ENCODE results near the gene ATF4. TPM values are rescaled to one million over a fixed set of nuclear protein-coding genes. Genes with fewer than 3 reads are reported as not detected.

The ATF4 gene
- total and polyA plus RNA-seq, 2 of the 13 experiments (the other 11 are each of a cell fraction or from before 2014, with no cell fraction given) = 486 to 1,297 TPM

DNA sequence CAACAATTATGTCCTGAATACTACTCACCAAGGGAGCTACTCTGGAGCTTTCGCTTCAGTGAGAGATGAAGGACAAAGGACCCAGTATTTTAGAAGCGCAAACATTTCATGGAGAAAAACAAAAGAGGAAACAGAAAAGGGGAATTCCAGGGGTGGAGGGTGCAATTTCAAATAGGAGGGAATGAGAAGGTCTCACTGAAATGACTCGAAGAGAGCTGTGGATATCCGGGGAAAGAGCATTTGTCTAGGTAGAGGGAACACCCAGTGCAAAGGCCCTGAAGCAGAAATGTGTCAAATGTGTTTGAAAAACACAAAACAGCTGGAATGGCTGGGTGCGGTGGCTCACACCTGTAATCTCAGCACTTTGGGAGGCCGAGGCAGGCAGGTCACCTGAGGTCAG lies 9.8 kb downstream of the ATF4 start:
- Histone ChIP-seq H3K9me3 (ENCODE audit: low read length) (no peaks in the 10 kb centered on the region), H3K4me2 (ENCODE audit: low read depth, low read length) (no peak overlapping the region), H3K4me3 (replicated peaks in 1 of 3; ENCODE audit: insufficient read depth in 1 of 3, low read depth in 2 of 3, low read length in 3 of 3) (no peak overlapping the region), H4K20me1 (ENCODE audit: insufficient read depth, low read length) (peaks cover 29% of the 10 kb centered on the region), H2AFZ (ENCODE audit: low read length) (no peak overlapping the region), H3K27me3 (ENCODE audit: control insufficient read depth in 1 of 2, insufficient read depth in 2 of 2, low read length in 2 of 2) (no peaks in the 10 kb centered on the region; a peak in 1 of 5 replicates), H3K4me1 (ENCODE audit: insufficient read depth, low read length) (peaks cover 82% of the 10 kb centered on the region), H3K79me2 (ENCODE audit: insufficient read depth, low read length) (peaks cover 21% of the 10 kb centered on the region), H3K36me3 (replicated peaks in 1 of 2; ENCODE audit: control insufficient read depth in 1 of 2, insufficient read depth in 2 of 2, low read length in 2 of 2) (peaks cover 2 to 15% of the 10 kb centered on the region in 2 experiments; a peak in 4 of 5 replicates), H3K9ac (ENCODE audit: insufficient read depth, low read depth, low read length) (no peak overlapping the region), H3K27ac (ENCODE audit: extremely low read length, insufficient read depth, low read length) (no peak overlapping the region)
- ATAC-seq = no peak
- intact Hi-C loops (cut with micrococcal nuclease; ENCODE audit: unreplicated experiment) = no loop called here
- TF ChIP-seq CC2D1A (CRISPR knock-in tag; IDR thresholded peaks at IDR 0.05) (no peak), ZNF761 (CRISPR knock-in tag; conservative IDR thresholded peaks at IDR 0.05) (no peak), ZNF781 (CRISPR knock-in tag; IDR thresholded peaks at IDR 0.05; ENCODE audit: borderline replicate concordance, not compliant biosample characterization) (no peak), SP4 (CRISPR knock-in tag; IDR thresholded peaks at IDR 0.05) (no peak), ZNF24 (IDR thresholded peaks at IDR 0.05) (no peak), NPAS2 (CRISPR knock-in tag; IDR thresholded peaks at IDR 0.05; ENCODE audit: borderline replicate concordance) (no peak), NFATC3 (CRISPR knock-in tag; IDR thresholded peaks at IDR 0.05) (no peak), GRHL1 (CRISPR knock-in tag; conservative IDR thresholded peaks at IDR 0.05) (no peak), ZNF142 (CRISPR knock-in tag; IDR thresholded peaks at IDR 0.05) (no peak), ZSCAN31 (CRISPR knock-in tag; IDR thresholded peaks at IDR 0.05; ENCODE audit: low read depth) (no peak)
- TF ChIP-seq, protein P1, sequence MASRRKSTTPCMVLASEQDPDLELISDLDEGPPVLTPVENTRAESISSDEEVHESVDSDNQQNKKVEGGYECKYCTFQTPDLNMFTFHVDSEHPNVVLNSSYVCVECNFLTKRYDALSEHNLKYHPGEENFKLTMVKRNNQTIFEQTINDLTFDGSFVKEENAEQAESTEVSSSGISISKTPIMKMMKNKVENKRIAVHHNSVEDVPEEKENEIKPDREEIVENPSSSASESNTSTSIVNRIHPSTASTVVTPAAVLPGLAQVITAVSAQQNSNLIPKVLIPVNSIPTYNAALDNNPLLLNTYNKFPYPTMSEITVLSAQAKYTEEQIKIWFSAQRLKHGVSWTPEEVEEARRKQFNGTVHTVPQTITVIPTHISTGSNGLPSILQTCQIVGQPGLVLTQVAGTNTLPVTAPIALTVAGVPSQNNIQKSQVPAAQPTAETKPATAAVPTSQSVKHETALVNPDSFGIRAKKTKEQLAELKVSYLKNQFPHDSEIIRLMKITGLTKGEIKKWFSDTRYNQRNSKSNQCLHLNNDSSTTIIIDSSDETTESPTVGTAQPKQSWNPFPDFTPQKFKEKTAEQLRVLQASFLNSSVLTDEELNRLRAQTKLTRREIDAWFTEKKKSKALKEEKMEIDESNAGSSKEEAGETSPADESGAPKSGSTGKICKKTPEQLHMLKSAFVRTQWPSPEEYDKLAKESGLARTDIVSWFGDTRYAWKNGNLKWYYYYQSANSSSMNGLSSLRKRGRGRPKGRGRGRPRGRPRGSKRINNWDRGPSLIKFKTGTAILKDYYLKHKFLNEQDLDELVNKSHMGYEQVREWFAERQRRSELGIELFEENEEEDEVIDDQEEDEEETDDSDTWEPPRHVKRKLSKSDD (CRISPR knock-in tag; IDR thresholded peaks at IDR 0.05; ENCODE audit: low read depth) = no peak
- TF ChIP-seq, protein P2, sequence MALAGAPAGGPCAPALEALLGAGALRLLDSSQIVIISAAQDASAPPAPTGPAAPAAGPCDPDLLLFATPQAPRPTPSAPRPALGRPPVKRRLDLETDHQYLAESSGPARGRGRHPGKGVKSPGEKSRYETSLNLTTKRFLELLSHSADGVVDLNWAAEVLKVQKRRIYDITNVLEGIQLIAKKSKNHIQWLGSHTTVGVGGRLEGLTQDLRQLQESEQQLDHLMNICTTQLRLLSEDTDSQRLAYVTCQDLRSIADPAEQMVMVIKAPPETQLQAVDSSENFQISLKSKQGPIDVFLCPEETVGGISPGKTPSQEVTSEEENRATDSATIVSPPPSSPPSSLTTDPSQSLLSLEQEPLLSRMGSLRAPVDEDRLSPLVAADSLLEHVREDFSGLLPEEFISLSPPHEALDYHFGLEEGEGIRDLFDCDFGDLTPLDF (CRISPR knock-in tag; IDR thresholded peaks at IDR 0.05) = no peak
- CTCF ChIA-PET (ENCODE audit: low intra/inter-chr PET ratio, low total read pairs) = interaction anchor here (1.6 to 3.3 kb wide), 2 partner anchors 34 to 37 kb away, joined by 18 to 24 read pairs; no protein-coding TSS in a partner anchor
- FAIRE-seq = no peak
- WGBS (ENCODE audit: low lambda C conversion rate) = 95% methylated on average over 6 of the region's 6 CpGs
- DNase-seq (ENCODE audit: low spot score) = no peak
- POLR2A ChIA-PET = interaction anchor here (1.6 to 11.2 kb wide), 3 partner anchors 10 to 131 kb away, joined by 8 to 167 read pairs (median 75); partner anchors contain the start of genes ATF4, MIEF1 and TAB1
- in situ Hi-C loops (cut with HindIII; ENCODE audit: extremely low pct_ligation_motif_present, low pct_unique_long_range_greater_than_20kb) = no loop called here
- no TSS peak for BruUV-seq (replicated peaks)

Data from HepG2 (cell line).